Body of pancreas (tissue), 4 donors: ENCODE results near the gene CRHR2. TPM values are rescaled to one million over a fixed set of nuclear protein-coding genes. Genes with fewer than 3 reads are reported as not detected.

ENCODE experiments used
- ATAC-seq: fragments of 150-250 bp; one replicate; pipeline ENCODE4 v1.9.1; 2016
- DNase-seq, 4 donors: peaks; one replicate each; pipeline ENCODE4 v3.0.0-alpha.2; 2019
- H3K27ac ChIP-seq, 4 donors: fragments of 200-600 bp; sonication (generic); 1 replicate in 3 of 4; 2 replicates in 1 of 4; pipeline versions ENCODE4 v1.5.1 to v1.6.1; 2016 to 2019; ENCODE audit warnings: mild to moderate bottlenecking in 1 of 4, mixed read lengths in 1 of 4, moderate library complexity in 1 of 4
- H3K27me3 ChIP-seq, 2 donors: fragments of 200-600 bp; sonication (generic); one replicate each; pipeline ENCODE4 v1.6.0; 2016; ENCODE audit warnings: mild to moderate bottlenecking in 1 of 2
- H3K36me3 ChIP-seq, 2 donors: fragments of 200-600 bp; sonication (generic); replicated peaks in 1 of 2; 2 replicates each; pipeline ENCODE4 v1.5.1; 2016; ENCODE audit warnings: low read depth in 2 of 2; ENCODE audit not compliant: insufficient read depth in 1 of 2
- H3K4me1 ChIP-seq: fragments of 200-600 bp; sonication (generic); one replicate; pipeline ENCODE4 v1.6.0; 2016
- H3K4me3 ChIP-seq, 2 donors: fragments of 200-600 bp; sonication (generic); 1 replicate in 1 of 2; 2 replicates in 1 of 2; pipeline ENCODE4 v1.5.1; 2016 to 2019
- H3K9me3 ChIP-seq, 3 donors: fragments of 200-600 bp; sonication (generic); 1 replicate in 2 of 3; 2 replicates in 1 of 3; pipeline ENCODE4 v1.5.1; 2016
- CTCF ChIP-seq, 7 experiments: fragments of 450-650 bp in 4 of 7; fragments of 200-600 bp in 3 of 7; sonication (generic) in 3 of 7; IDR thresholded peaks; one replicate each; pipeline ENCODE4 v1.5.1; 2016 to 2019; ENCODE audit warnings: antibody characterized with exemption in 7 of 7
- POLR2A ChIP-seq, 3 donors: fragments of 450-650 bp; IDR thresholded peaks; one replicate each; pipeline ENCODE4 v1.6.1; 2016; ENCODE audit warnings: antibody characterized with exemption in 3 of 3, mild to moderate bottlenecking in 2 of 3
- WGBS, 2 donors: methylation state at CpG; one replicate each; pipeline ENCODE4 v1.1.5; 2017; 5-methylcytosine and 5-hydroxymethylcytosine counted together
- intact Hi-C: fragments of 100-400 bp; cut with DNase I; formaldehyde crosslinking; loops from one replicate; pipeline ENCODE4 v1.15.1; 2023
- total RNA-seq, 2 donors: library from RNA; depleted of rRNA; stranded (reverse); fragments of >200 nt; gene quantifications; one replicate each; pipeline ENCODE4 v1.1.0, GENCODE V29; 2016

The CRHR2 gene
- total RNA-seq, 2 donors from 2014 or later: 0.33 to 4.7 TPM

- no peak for ATAC-seq
- intact Hi-C loops: no loop called here
- 89 to 100% methylated on average over 6 of the region's 6 CpGs for WGBS, 2 donors
- Histone ChIP-seq H3K27me3 (no peaks in the 10 kb centered on the region), H3K4me3 (no peak overlapping the region), H3K27ac (no peak overlapping the region), H3K36me3 (no peaks in the 10 kb centered on the region), H3K9me3 (no peaks in the 10 kb centered on the region), H3K4me1 (no peaks in the 10 kb centered on the region)
- no peak for DNase-seq
- TF ChIP-seq CTCF (IDR thresholded peaks at IDR 0.05) (no peak), POLR2A (IDR thresholded peaks at IDR 0.05) (no peak)
Observed at GRCh38 chr7:30661926-30662325, 20.3 kb downstream of the CRHR2 start.

GRCh38 chr7:30660331-30661255 is 21.7 kb downstream of the CRHR2 start:
- H3K4me1 ChIP-seq: no peaks in the 10 kb centered on the region
- no peaks in the 10 kb centered on the region for H3K9me3 ChIP-seq
- WGBS, 2 donors: 72 to 78% methylated on average over 11 to 16 of the region's 16 CpGs
- ATAC-seq (no peak), DNase-seq (peak in 2 of 4 donors; percentile 33 to 36)
- H3K27me3 ChIP-seq: no peaks in the 10 kb centered on the region
- TF ChIP-seq CTCF (IDR thresholded peaks at IDR 0.05) (no peak), POLR2A (IDR thresholded peaks at IDR 0.05) (no peak)
- intact Hi-C loops: no loop called here
- no peak overlapping the region for H3K4me3 ChIP-seq
- no peak overlapping the region for H3K27ac ChIP-seq
- no peaks in the 10 kb centered on the region for H3K36me3 ChIP-seq

GRCh38 chr7:30659312-30659711 is 22.9 kb downstream of the CRHR2 start:
- TF ChIP-seq CTCF (IDR thresholded peaks at IDR 0.05) (no peak), POLR2A (IDR thresholded peaks at IDR 0.05) (no peak)
- H3K4me1 ChIP-seq: no peaks in the 10 kb centered on the region
- H3K27me3 ChIP-seq: no peaks in the 10 kb centered on the region
- WGBS, 2 donors: 69 to 80% methylated on average over 3 of the region's 3 CpGs
- H3K36me3 ChIP-seq: no peaks in the 10 kb centered on the region
- DNase-seq: peak in 1 of 4 donors; percentile 47
- H3K4me3 ChIP-seq: no peak overlapping the region
- ATAC-seq: no peak
- intact Hi-C loops: no loop called here
- no peak overlapping the region for H3K27ac ChIP-seq
- no peaks in the 10 kb centered on the region for H3K9me3 ChIP-seq

- Histone ChIP-seq H3K4me1 (no peaks in the 10 kb centered on the region), H3K36me3 (no peaks in the 10 kb centered on the region), H3K4me3 (no peak overlapping the region), H3K9me3 (no peaks in the 10 kb centered on the region), H3K27me3 (no peaks in the 10 kb centered on the region), H3K27ac (no peak overlapping the region)
- no peak for TF ChIP-seq POLR2A (IDR thresholded peaks at IDR 0.05)
- TF ChIP-seq CTCF (IDR thresholded peaks at IDR 0.05): no peak
- WGBS, 2 donors: 83 to 88% methylated on average over 3 of the region's 3 CpGs
- ATAC-seq (no peak), DNase-seq (no peak)
- intact Hi-C loops: no loop called here
Observed at GRCh38 chr7:30658479-30659074, 23.7 kb downstream of the CRHR2 start.
